CD14-positive monocyte (primary cell): ENCODE results near the gene EEPD1. TPM values are rescaled to one million over a fixed set of nuclear protein-coding genes. Genes with fewer than 3 reads are reported as not detected.
A peak's percentile ranks its signal among the peaks of the same experiment; 100 is the strongest.

Experiments
- DNase-seq, 3 donors: peaks; one replicate each; pipeline ENCODE4 v3.0.0-alpha.2; 2011 to 2022
- H2AFZ ChIP-seq: 2 replicates; pipeline ENCODE4 v1.6.0; 2012; ENCODE audit warnings: mild to moderate bottlenecking, low read depth, low read length, inconsistent platforms; ENCODE audit not compliant: insufficient read depth, poor library complexity, severe bottlenecking
- H3K27ac ChIP-seq, 2 donors: 1 replicate in 1 of 2; 2 replicates in 1 of 2; pipeline ENCODE4 v1.5.1; 2012 to 2013; ENCODE audit warnings: low read length in 2 of 2, control low read depth in 1 of 2, inconsistent platforms in 1 of 2, low read depth in 1 of 2, mild to moderate bottlenecking in 1 of 2
- H3K27me3 ChIP-seq, 2 donors: one replicate each; pipeline versions ENCODE4 v1.6.0 to v1.6.1; 2011 to 2013; ENCODE audit warnings: low read length in 2 of 2; ENCODE audit not compliant: control insufficient read depth in 2 of 2, insufficient read depth in 2 of 2
- H3K36me3 ChIP-seq, 2 donors: replicated peaks in 1 of 2; 1 replicate in 1 of 2; 2 replicates in 1 of 2; pipeline versions ENCODE4 v1.5.1 to v1.6.1; 2012 to 2013; ENCODE audit warnings: low read length in 2 of 2, control low read depth in 1 of 2, inconsistent platforms in 1 of 2, mild to moderate bottlenecking in 1 of 2; ENCODE audit not compliant: insufficient read depth in 2 of 2, control insufficient read depth in 1 of 2
- H3K4me1 ChIP-seq, 2 donors: 1 replicate in 1 of 2; 2 replicates in 1 of 2; pipeline versions ENCODE4 v1.5.1 to v1.6.1; 2012 to 2013; ENCODE audit warnings: low read length in 2 of 2, control low read depth in 1 of 2, inconsistent platforms in 1 of 2, mild to moderate bottlenecking in 1 of 2, moderate library complexity in 1 of 2; ENCODE audit not compliant: insufficient read depth in 2 of 2, control insufficient read depth in 1 of 2
- H3K4me2 ChIP-seq: replicated peaks from 2 replicates; pipeline ENCODE3; 2012; ENCODE audit warnings: low read length, moderate library complexity, mild to moderate bottlenecking; ENCODE audit not compliant: poor library complexity, severe bottlenecking; ENCODE audit errors: extremely low read depth
- H3K4me3 ChIP-seq, 3 experiments: fragments of 200-600 bp in 1 of 3; sonication (generic) in 1 of 3; replicated peaks in 1 of 3; 1 replicate in 2 of 3; 2 replicates in 1 of 3; pipeline ENCODE4 v1.5.1; 2011 to 2013; ENCODE audit warnings: low read length in 3 of 3, mild to moderate bottlenecking in 3 of 3, control low read depth in 2 of 3, low read depth in 2 of 3, inconsistent platforms in 1 of 3, moderate library complexity in 1 of 3
- H3K79me2 ChIP-seq: 2 replicates; pipeline ENCODE4 v1.6.0; 2012; ENCODE audit warnings: mild to moderate bottlenecking, control low read depth, inconsistent platforms, low read length, moderate library complexity; ENCODE audit not compliant: insufficient read depth
- H3K9ac ChIP-seq: 2 replicates; pipeline ENCODE4 v1.6.0; 2017; ENCODE audit warnings: low read length, mild to moderate bottlenecking; ENCODE audit not compliant: insufficient read depth, poor library complexity, severe bottlenecking
- H3K9me3 ChIP-seq, 2 donors: replicated peaks in 1 of 2; 1 replicate in 1 of 2; 2 replicates in 1 of 2; pipeline versions ENCODE4 v1.5.1 to v1.6.1; 2012 to 2013; ENCODE audit warnings: low read length in 2 of 2, control low read depth in 1 of 2; ENCODE audit not compliant: control insufficient read depth in 1 of 2, insufficient read depth in 1 of 2
- H4K20me1 ChIP-seq: 2 replicates; pipeline ENCODE4 v1.6.0; 2012; ENCODE audit warnings: mild to moderate bottlenecking, low read length, control low read depth, moderate library complexity; ENCODE audit not compliant: insufficient read depth
- H3K27ac Mint-ChIP-seq, 7 donors: one replicate each; pipeline ENCODE4 v1.8.0; 2020; ENCODE audit warnings: mild to moderate bottlenecking in 7 of 7, mixed read lengths in 7 of 7, moderate library complexity in 6 of 7, inconsistent platforms in 2 of 7
- H3K27me3 Mint-ChIP-seq, 3 donors: one replicate each; pipeline ENCODE4 v1.8.0; 2021 to 2022; ENCODE audit warnings: low read depth in 3 of 3, mild to moderate bottlenecking in 3 of 3, mixed read lengths in 3 of 3, moderate library complexity in 3 of 3, inconsistent platforms in 1 of 3
- H3K36me3 Mint-ChIP-seq, 2 donors: one replicate each; pipeline ENCODE4 v1.8.0; 2020; ENCODE audit warnings: mixed read lengths in 2 of 2, inconsistent platforms in 1 of 2, mild to moderate bottlenecking in 1 of 2
- H3K4me1 Mint-ChIP-seq: one replicate; pipeline ENCODE4 v1.8.0; 2020; ENCODE audit warnings: mild to moderate bottlenecking, mixed read lengths
- H3K4me3 Mint-ChIP-seq, 2 donors: one replicate each; pipeline ENCODE4 v1.8.0; 2020; ENCODE audit warnings: mild to moderate bottlenecking in 2 of 2, mixed read lengths in 2 of 2, moderate library complexity in 1 of 2
- H3K9me3 Mint-ChIP-seq, 7 donors: one replicate each; pipeline ENCODE4 v1.8.0; 2020 to 2022; ENCODE audit warnings: mixed read lengths in 7 of 7, mild to moderate bottlenecking in 6 of 7, moderate library complexity in 6 of 7, inconsistent platforms in 2 of 7
- CTCF ChIP-seq: fragments of 200-600 bp; IDR thresholded peaks from one replicate; pipeline ENCODE4 v1.8.0; 2022; ENCODE audit warnings: antibody characterized with exemption, mild to moderate bottlenecking
- WGBS: methylation state at CpG from one replicate; pipeline ENCODE4 v1.1.5; 2013; ENCODE audit warnings: missing lambda C conversion rate; ENCODE audit not compliant: insufficient coverage; 5-methylcytosine and 5-hydroxymethylcytosine counted together
- intact Hi-C, 2 donors: fragments of 100-400 bp; cut with micrococcal nuclease; formaldehyde crosslinking; loops; one replicate each; pipeline versions ENCODE4 v1.15.0 to v1.15.1; 2023
- polyA plus RNA-seq, 3 donors: library from polyadenylated mRNA; depleted of rRNA in 1 of 3; unstranded in 2 of 3; stranded (reverse) in 1 of 3; fragments of 300-500 nt in 2 of 3; fragments of >200 nt in 1 of 3; fragmentation: Illumina TruSeq in 2 of 3; gene quantifications; 1 replicate in 2 of 3; 2 replicates in 1 of 3; pipeline ENCODE4 v1.2.3, GENCODE V29; 2012 to 2021

Gene EEPD1
- polyA plus RNA-seq, 3 donors: 8.6 to 14.4 (median 12.6) TPM

DNA sequence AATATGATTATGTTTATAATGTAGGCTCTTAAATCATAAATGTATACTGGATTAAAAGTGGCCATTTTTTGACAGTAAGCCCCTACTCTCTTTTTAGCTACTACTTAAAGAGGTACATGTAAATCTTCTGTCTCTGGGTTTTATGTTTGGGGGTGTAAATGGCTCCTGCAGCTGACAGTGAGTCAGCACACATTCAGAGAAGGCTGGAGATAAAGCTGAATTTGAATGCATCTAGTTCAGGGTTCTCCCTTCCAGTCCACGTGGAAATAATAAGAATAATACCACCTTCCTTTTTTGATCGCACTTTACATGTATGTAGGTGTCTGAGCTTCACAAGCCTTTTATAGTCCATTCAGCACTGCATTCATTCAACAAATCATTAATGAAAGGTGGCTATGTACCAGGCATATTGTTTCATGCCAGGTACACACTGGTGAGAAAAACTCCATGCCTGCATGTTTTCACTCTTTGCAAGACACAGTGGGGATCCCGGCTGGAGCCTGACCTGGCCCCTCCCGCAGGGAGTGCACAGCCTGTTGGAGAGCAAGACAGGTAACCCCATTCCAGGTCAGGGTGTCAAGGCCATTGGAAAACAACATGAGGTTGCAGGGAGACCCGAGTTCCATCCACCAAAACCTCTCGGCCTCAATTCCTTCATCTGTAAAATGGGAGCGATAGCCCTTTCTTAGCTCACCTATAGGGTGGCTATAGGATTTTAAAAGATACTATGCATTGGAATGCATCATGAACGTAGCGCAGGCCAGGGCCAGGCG, 129.1 kb downstream of the EEPD1 start:
- no peaks in the 10 kb centered on the region for H3K79me2 ChIP-seq
- H3K9ac ChIP-seq: no peak overlapping the region
- H2AFZ ChIP-seq: no peak overlapping the region
- no peaks in the 10 kb centered on the region for H3K9me3 ChIP-seq
- no peaks in the 10 kb centered on the region for H4K20me1 ChIP-seq
- no peaks in the 10 kb centered on the region for H3K27me3 ChIP-seq
- Mint-ChIP-seq H3K27ac (peak overlapping the region; percentile 96 to 99 (median 98)), H3K4me3 (no peak overlapping the region), H3K27me3 (peaks cover 0 to 5% (median 2%) of the 10 kb centered on the region in 3 donors), H3K9me3 (no peaks in the 10 kb centered on the region), H3K36me3 (peaks cover 20 to 25% of the 10 kb centered on the region in 2 donors), H3K4me1 (peaks cover 71% of the 10 kb centered on the region)
- H3K27ac ChIP-seq: peak overlapping the region; percentile 90 to 93
- intact Hi-C loops: loop anchor here in 1 of 2 donors (5.0 kb wide), 1 partner anchor 75 kb away; no protein-coding TSS in a partner anchor
- H3K4me2 ChIP-seq: no peak overlapping the region
- WGBS: 98% methylated on average over 5 of the region's 10 CpGs
- H3K4me3 ChIP-seq: no peak overlapping the region
- no peak for TF ChIP-seq CTCF
- H3K36me3 ChIP-seq: no peaks in the 10 kb centered on the region
- DNase-seq: peak in 1 of 3 donors; percentile 44
- peaks cover 67 to 77% of the 10 kb centered on the region in 2 donors for H3K4me1 ChIP-seq

- Histone ChIP-seq H3K4me1 (peaks cover 77 to 88% of the 10 kb centered on the region in 2 donors), H3K9me3 (no peaks in the 10 kb centered on the region), H3K9ac (peak overlapping the region; percentile 61), H3K36me3 (no peaks in the 10 kb centered on the region), H2AFZ (no peak overlapping the region), H3K27ac (peak overlapping the region; percentile 90 to 93), H3K4me2 (peak overlapping the region; percentile 11), H3K27me3 (no peaks in the 10 kb centered on the region), H3K4me3 (no peak overlapping the region), H4K20me1 (no peaks in the 10 kb centered on the region), H3K79me2 (no peaks in the 10 kb centered on the region)
- Mint-ChIP-seq H3K36me3 (peaks cover 23 to 35% of the 10 kb centered on the region in 2 donors), H3K27me3 (peaks cover 0 to 5% (median 2%) of the 10 kb centered on the region in 3 donors), H3K27ac (peak overlapping the region; percentile 96 to 99 (median 98)), H3K9me3 (no peaks in the 10 kb centered on the region), H3K4me3 (peak overlapping the region; percentile 11 to 39), H3K4me1 (peaks cover 81% of the 10 kb centered on the region)
- peak in 1 of 3 donors; percentile 58 for DNase-seq
- no peak for TF ChIP-seq CTCF
- WGBS: 33% methylated on average over 4 of the region's 9 CpGs
- intact Hi-C loops: loop anchor here in 1 of 2 donors (1.0 to 5.0 kb wide), 2 partner anchors 76 to 92 kb away; no protein-coding TSS in a partner anchor
Measured at GRCh38 chr7:36283181-36283580, 130.1 kb downstream of the EEPD1 start.
